Mesenchymal stem cell (in vitro differentiated cells and primary cell): ENCODE results near the gene ZNF385C.

Experiments used
- DNase-seq: peaks from one replicate; pipeline ENCODE4 v3.0.0-alpha.2; 2013
- H2AFZ ChIP-seq: one replicate; pipeline ENCODE4 v1.6.1; 2013; ENCODE audit warnings: low read depth, mild to moderate bottlenecking, control low read depth, inconsistent platforms, low read length, moderate library complexity
- H2AK5ac ChIP-seq: 2 replicates; pipeline ENCODE4 v1.6.1; 2013; ENCODE audit warnings: low read length, moderate library complexity, mild to moderate bottlenecking, inconsistent platforms; ENCODE audit not compliant: severe bottlenecking
- H2BK120ac ChIP-seq: one replicate; pipeline ENCODE4 v1.6.1; 2013; ENCODE audit warnings: low read depth, mild to moderate bottlenecking, inconsistent platforms, low read length, moderate library complexity
- H2BK12ac ChIP-seq, 2 experiments: one replicate each; pipeline ENCODE4 v1.6.1; 2013; ENCODE audit warnings: inconsistent platforms in 2 of 2, low read length in 2 of 2, mild to moderate bottlenecking in 2 of 2, moderate library complexity in 2 of 2, control low read depth in 1 of 2
- H2BK15ac ChIP-seq: one replicate; pipeline ENCODE4 v1.6.1; 2013; ENCODE audit warnings: mild to moderate bottlenecking, low read depth, inconsistent platforms; ENCODE audit not compliant: poor library complexity, severe bottlenecking
- H2BK5ac ChIP-seq: 2 replicates; pipeline ENCODE4 v1.6.1; 2013; ENCODE audit warnings: low read depth, mild to moderate bottlenecking, low read length, control low read depth, inconsistent platforms; ENCODE audit not compliant: poor library complexity, severe bottlenecking
- H3K14ac ChIP-seq, 2 experiments: one replicate each; pipeline ENCODE4 v1.6.1; 2013; ENCODE audit warnings: inconsistent platforms in 2 of 2, low read length in 2 of 2, control low read depth in 1 of 2, mild to moderate bottlenecking in 1 of 2, moderate library complexity in 1 of 2
- H3K18ac ChIP-seq, 2 experiments: one replicate each; pipeline ENCODE4 v1.6.1; 2013; ENCODE audit warnings: inconsistent platforms in 2 of 2, low read length in 2 of 2, control low read depth in 1 of 2, low read depth in 1 of 2, mild to moderate bottlenecking in 1 of 2
- H3K23ac ChIP-seq, 2 experiments: one replicate each; pipeline ENCODE4 v1.6.1; 2013; ENCODE audit warnings: inconsistent platforms in 2 of 2, low read length in 2 of 2, mild to moderate bottlenecking in 2 of 2, moderate library complexity in 2 of 2, control low read depth in 1 of 2
- H3K27ac ChIP-seq: 2 replicates; pipeline ENCODE4 v1.5.1; 2013; ENCODE audit warnings: mild to moderate bottlenecking, moderate library complexity, low read length, control low read depth, inconsistent platforms; ENCODE audit not compliant: poor library complexity, severe bottlenecking
- H3K27me3 ChIP-seq, 2 experiments: 2 replicates each; pipeline versions ENCODE4 v1.6.1 to v1.7.0; 2013; ENCODE audit warnings: low read length in 2 of 2, mild to moderate bottlenecking in 2 of 2, moderate library complexity in 2 of 2, control low read depth in 1 of 2, inconsistent platforms in 1 of 2; ENCODE audit not compliant: control insufficient read depth in 1 of 2, insufficient read depth in 1 of 2
- H3K36me3 ChIP-seq, 2 experiments: 2 replicates each; pipeline versions ENCODE4 v1.6.1 to v1.7.0; 2013; ENCODE audit warnings: low read length in 2 of 2, control low read depth in 1 of 2, inconsistent platforms in 1 of 2, low read depth in 1 of 2, mild to moderate bottlenecking in 1 of 2; ENCODE audit not compliant: insufficient read depth in 2 of 2, control insufficient read depth in 1 of 2
- H3K4ac ChIP-seq, 2 experiments: one replicate each; pipeline ENCODE4 v1.6.1; 2013; ENCODE audit warnings: inconsistent platforms in 2 of 2, low read length in 2 of 2, mild to moderate bottlenecking in 2 of 2, moderate library complexity in 2 of 2, control low read depth in 1 of 2, low read depth in 1 of 2
- H3K4me1 ChIP-seq: 2 replicates; pipeline ENCODE4 v1.6.1; 2013; ENCODE audit warnings: low read depth, low read length, control low read depth; ENCODE audit not compliant: control insufficient read depth, insufficient read depth
- H3K4me2 ChIP-seq: 2 replicates; pipeline ENCODE4 v1.6.1; 2013; ENCODE audit warnings: low read length, mild to moderate bottlenecking, inconsistent platforms; ENCODE audit not compliant: poor library complexity, severe bottlenecking
- H3K4me3 ChIP-seq, 2 experiments: 2 replicates each; pipeline versions ENCODE4 v1.5.1 to v1.7.0; 2013; ENCODE audit warnings: low read length in 2 of 2, mild to moderate bottlenecking in 2 of 2, control low read depth in 1 of 2, low read depth in 1 of 2; ENCODE audit not compliant: insufficient read depth in 1 of 2
- H3K79me1 ChIP-seq: replicated peaks from 2 replicates; pipeline ENCODE4 v1.6.1; 2013; ENCODE audit warnings: mild to moderate bottlenecking, control low read depth, low read length, inconsistent platforms; ENCODE audit not compliant: poor library complexity, severe bottlenecking
- H3K9ac ChIP-seq: 2 replicates; pipeline ENCODE4 v1.7.0; 2013; ENCODE audit warnings: mild to moderate bottlenecking, low read length, moderate library complexity
- H3K9me3 ChIP-seq: 2 replicates; pipeline ENCODE4 v1.7.0; 2013; ENCODE audit warnings: mild to moderate bottlenecking, low read length; ENCODE audit not compliant: control insufficient read depth
- H4K8ac ChIP-seq: one replicate; pipeline ENCODE4 v1.6.1; 2013; ENCODE audit warnings: inconsistent platforms, mild to moderate bottlenecking, low read length, moderate library complexity
- H4K91ac ChIP-seq: one replicate; pipeline ENCODE4 v1.6.1; 2013; ENCODE audit warnings: mild to moderate bottlenecking, low read length, inconsistent platforms
- WGBS: methylation state at CpG from one replicate; pipeline ENCODE4 v1.1.7; 2013; ENCODE audit warnings: mixed read lengths; 5-methylcytosine and 5-hydroxymethylcytosine counted together

Gene ZNF385C

GRCh38 chr17:41984454-41984853, 113.8 kb downstream of the ZNF385C start:
- no peak for DNase-seq
- Histone ChIP-seq H3K36me3 (peaks cover 53 to 90% of the 10 kb centered on the region in 2 experiments), H3K27ac (no peak overlapping the region), H3K27me3 (no peaks in the 10 kb centered on the region), H3K4me2 (no peak overlapping the region), H3K14ac (no peak overlapping the region), H3K18ac (no peak overlapping the region), H2BK5ac (no peak overlapping the region), H3K4ac (no peak overlapping the region), H3K4me3 (no peak overlapping the region), H2BK12ac (no peak overlapping the region), H2AFZ (no peak overlapping the region), H3K9ac (no peak overlapping the region), H3K23ac (no peak overlapping the region), H4K8ac (no peak overlapping the region), H3K79me1 (peaks cover 26% of the 10 kb centered on the region), H4K91ac (no peak overlapping the region), H2AK5ac (no peak overlapping the region), H2BK15ac (no peak overlapping the region), H3K4me1 (peaks cover 2% of the 10 kb centered on the region), H2BK120ac (no peak overlapping the region), H3K9me3 (no peaks in the 10 kb centered on the region)
- WGBS = 98% methylated on average over 8 of the region's 8 CpGs

- Histone ChIP-seq H3K4me2 (no peak overlapping the region), H2BK12ac (no peak overlapping the region), H3K9ac (no peak overlapping the region), H3K4me3 (no peak overlapping the region), H3K9me3 (no peaks in the 10 kb centered on the region), H2BK5ac (no peak overlapping the region), H3K4ac (no peak overlapping the region), H2BK120ac (no peak overlapping the region), H3K79me1 (peaks cover 21% of the 10 kb centered on the region), H3K4me1 (peaks cover 2% of the 10 kb centered on the region), H2BK15ac (no peak overlapping the region), H3K14ac (no peak overlapping the region), H3K36me3 (peaks cover 58 to 88% of the 10 kb centered on the region in 2 experiments), H3K27ac (peak overlapping the region; percentile 55), H3K23ac (no peak overlapping the region), H4K91ac (no peak overlapping the region), H4K8ac (no peak overlapping the region), H3K18ac (no peak overlapping the region), H2AFZ (no peak overlapping the region), H3K27me3 (no peaks in the 10 kb centered on the region), H2AK5ac (no peak overlapping the region)
- no peak for DNase-seq
- WGBS = 93% methylated on average over 13 of the region's 14 CpGs
Observed at GRCh38 chr17:41982026-41982760, 116.1 kb downstream of the ZNF385C start.

- Histone ChIP-seq H2BK5ac (no peak overlapping the region), H3K27me3 (no peaks in the 10 kb centered on the region), H2BK15ac (no peak overlapping the region), H3K4me3 (no peak overlapping the region), H3K18ac (no peak overlapping the region), H2BK12ac (no peak overlapping the region), H3K36me3 (peaks cover 78 to 88% of the 10 kb centered on the region in 2 experiments), H3K9me3 (no peaks in the 10 kb centered on the region), H3K9ac (no peak overlapping the region), H3K27ac (no peak overlapping the region), H2AK5ac (no peak overlapping the region), H2AFZ (no peak overlapping the region), H3K4me2 (no peak overlapping the region), H4K91ac (no peak overlapping the region), H3K14ac (no peak overlapping the region), H3K23ac (no peak overlapping the region), H3K79me1 (peaks cover 16% of the 10 kb centered on the region), H2BK120ac (no peak overlapping the region), H3K4ac (no peak overlapping the region), H3K4me1 (peaks cover 8% of the 10 kb centered on the region), H4K8ac (no peak overlapping the region)
- no peak for DNase-seq
- WGBS = 87% methylated on average over 4 of the region's 4 CpGs
Observed at GRCh38 chr17:41977991-41978390, 120.3 kb downstream of the ZNF385C start.

DNA sequence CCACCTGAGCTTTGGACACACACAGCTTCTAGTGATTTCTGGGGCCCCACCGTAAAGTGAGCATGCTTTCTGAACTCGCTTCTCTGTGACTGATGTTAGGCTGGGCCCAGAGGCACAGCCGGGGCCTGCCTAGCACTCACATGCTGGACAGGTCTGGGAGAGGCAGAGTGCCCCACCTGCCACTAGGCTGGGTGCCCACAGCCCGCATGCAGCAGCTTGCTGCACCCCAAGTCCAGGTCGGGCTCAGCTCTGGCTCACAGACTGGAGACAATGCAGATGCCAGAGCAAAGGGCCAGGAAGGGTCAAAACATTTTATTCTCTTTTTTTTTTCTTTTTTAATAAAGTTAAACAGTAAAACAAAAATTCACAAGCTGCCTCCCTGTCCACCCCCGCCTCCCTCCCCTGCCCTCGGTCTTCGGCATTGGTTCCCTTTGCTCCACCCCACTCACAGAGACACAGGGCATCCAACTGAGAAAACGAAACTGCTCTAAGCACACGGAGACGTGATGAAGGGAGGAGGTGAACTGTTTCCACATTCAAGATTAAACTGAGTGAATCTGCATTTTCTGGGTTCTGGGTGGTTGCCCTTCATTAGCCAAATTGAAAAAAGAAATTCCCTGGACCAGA, 122.0 kb downstream of the ZNF385C start:
- H3K14ac ChIP-seq = no peak overlapping the region
- H3K18ac ChIP-seq = no peak overlapping the region
- H2BK15ac ChIP-seq = no peak overlapping the region
- H3K36me3 ChIP-seq = peaks cover 82 to 88% of the 10 kb centered on the region in 2 experiments
- H2BK12ac ChIP-seq = no peak overlapping the region
- peak overlapping the region in 1 of 2 experiments; percentile 56 for H3K4me3 ChIP-seq
- 95% methylated on average over 10 of the region's 11 CpGs for WGBS
- no peak for DNase-seq
- H3K4me2 ChIP-seq = no peak overlapping the region
- no peak overlapping the region for H4K91ac ChIP-seq
- H3K23ac ChIP-seq = no peak overlapping the region
- no peak overlapping the region for H2BK120ac ChIP-seq
- H4K8ac ChIP-seq = no peak overlapping the region
- H2BK5ac ChIP-seq = no peak overlapping the region
- H3K79me1 ChIP-seq = peaks cover 21% of the 10 kb centered on the region
- H3K4me1 ChIP-seq = peaks cover 12% of the 10 kb centered on the region
- H2AK5ac ChIP-seq = no peak overlapping the region
- H3K27me3 ChIP-seq = no peaks in the 10 kb centered on the region
- no peak overlapping the region for H3K27ac ChIP-seq
- H3K4ac ChIP-seq = no peak overlapping the region
- no peaks in the 10 kb centered on the region for H3K9me3 ChIP-seq
- peak overlapping the region; percentile 85 for H3K9ac ChIP-seq
- no peak overlapping the region for H2AFZ ChIP-seq
